ENCODE data around the gene EARS2. TPM values are rescaled to one million over a fixed set of nuclear protein-coding genes. Genes with fewer than 3 reads are reported as not detected.
"Not testable (repeated sequence)": the region's sequence is repeated elsewhere in the genome, so short reads cannot be mapped to it uniquely, and the experiment has no call there.

EARS2 gene
- total and polyA plus RNA-seq, 3 donors from 2014 or later = 32.3 to 76.7 (median 55.9) TPM

DNA sequence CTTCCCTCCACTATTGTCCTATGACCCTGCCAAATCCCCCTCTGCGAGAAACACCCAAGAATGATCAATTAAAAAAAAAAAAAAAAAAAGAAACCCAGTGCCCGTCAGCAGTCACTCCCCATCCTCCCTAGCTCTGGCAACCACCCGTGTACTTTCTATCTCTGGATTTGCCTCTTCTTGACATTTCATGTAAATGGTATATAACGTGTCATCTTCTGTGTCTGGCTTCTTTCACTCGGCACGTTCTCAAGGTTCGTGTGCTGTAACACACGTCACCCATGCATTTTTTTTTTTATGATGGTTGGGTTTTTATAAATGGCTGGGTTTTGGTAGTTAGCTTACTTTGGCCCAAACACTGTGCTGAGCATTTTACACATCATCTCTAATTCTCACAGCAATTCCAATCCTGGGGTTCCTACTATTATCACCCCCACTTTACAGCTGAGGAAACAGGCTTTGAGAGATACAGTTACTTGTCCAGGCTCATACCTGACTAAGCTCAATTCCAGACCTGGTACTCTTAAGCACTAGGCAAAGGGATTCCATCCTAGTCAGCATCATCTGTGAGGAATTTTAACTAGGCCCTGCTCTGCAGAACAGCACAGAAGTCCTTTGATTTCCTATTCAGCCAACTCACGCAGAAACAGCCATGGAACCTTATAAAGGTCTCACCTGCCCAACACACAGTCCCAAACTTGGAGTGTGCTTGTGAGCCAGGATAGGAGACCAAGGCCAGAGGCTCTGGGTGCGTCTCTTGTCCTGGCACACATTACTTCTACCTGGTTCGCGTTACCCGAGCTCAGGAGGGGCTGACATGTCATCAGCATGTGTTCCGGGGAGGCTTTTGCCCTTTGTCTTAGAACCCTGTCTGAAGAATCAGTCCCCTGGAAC is 27.3 kb upstream of the EARS2 start:
- intact Hi-C loops (cut with DNase I; ENCODE audit: low total_unique reads) = no loop called here
- Histone ChIP-seq H3K27ac (no peak overlapping the region), H3K4me1 (no peaks in the 10 kb centered on the region), H3K4me3 (no peak overlapping the region), H3K36me3 (ENCODE audit: low read depth, missing control alignments) (no peaks in the 10 kb centered on the region), H3K9me3 (no peaks in the 10 kb centered on the region), H3K27me3 (no peaks in the 10 kb centered on the region)
- WGBS, 2 donors = 83 to 93% methylated on average over 13 to 14 of the region's 14 CpGs
- TF ChIP-seq, protein P1, sequence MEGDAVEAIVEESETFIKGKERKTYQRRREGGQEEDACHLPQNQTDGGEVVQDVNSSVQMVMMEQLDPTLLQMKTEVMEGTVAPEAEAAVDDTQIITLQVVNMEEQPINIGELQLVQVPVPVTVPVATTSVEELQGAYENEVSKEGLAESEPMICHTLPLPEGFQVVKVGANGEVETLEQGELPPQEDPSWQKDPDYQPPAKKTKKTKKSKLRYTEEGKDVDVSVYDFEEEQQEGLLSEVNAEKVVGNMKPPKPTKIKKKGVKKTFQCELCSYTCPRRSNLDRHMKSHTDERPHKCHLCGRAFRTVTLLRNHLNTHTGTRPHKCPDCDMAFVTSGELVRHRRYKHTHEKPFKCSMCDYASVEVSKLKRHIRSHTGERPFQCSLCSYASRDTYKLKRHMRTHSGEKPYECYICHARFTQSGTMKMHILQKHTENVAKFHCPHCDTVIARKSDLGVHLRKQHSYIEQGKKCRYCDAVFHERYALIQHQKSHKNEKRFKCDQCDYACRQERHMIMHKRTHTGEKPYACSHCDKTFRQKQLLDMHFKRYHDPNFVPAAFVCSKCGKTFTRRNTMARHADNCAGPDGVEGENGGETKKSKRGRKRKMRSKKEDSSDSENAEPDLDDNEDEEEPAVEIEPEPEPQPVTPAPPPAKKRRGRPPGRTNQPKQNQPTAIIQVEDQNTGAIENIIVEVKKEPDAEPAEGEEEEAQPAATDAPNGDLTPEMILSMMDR (IDR thresholded peaks at IDR 0.05) = no peak
- TF ChIP-seq POLR2A (IDR thresholded peaks at IDR 0.05) = no peak
- DNase-seq = no peak

DNA sequence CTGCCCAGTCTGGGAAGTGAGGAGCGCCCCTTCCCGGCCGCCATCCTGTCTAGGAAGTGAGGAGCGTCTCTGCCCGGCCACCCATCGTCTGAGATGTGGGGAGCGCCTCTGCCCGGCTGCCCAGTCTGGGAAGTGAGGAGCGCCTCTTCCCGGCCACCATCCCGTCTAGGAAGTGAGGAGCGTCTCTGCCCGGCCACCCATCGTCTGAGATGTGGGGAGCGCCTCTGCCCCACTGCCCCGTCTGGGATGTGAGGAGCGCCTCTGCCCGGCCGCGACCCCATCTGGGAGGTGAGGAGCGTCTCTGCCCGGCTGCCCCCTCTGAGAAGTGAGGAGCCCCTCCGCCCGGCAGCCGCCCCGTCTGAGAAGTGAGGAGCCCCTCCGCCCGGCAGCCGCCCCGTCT is 26.1 kb upstream of the EARS2 start:
- H3K4me1 ChIP-seq; H3K36me3 ChIP-seq (ENCODE audit: low read depth, missing control alignments); DNase-seq; H3K27ac ChIP-seq; H3K27me3 ChIP-seq; H3K4me3 ChIP-seq; H3K9me3 ChIP-seq; intact Hi-C loops (cut with DNase I; ENCODE audit: low total_unique reads): not testable (repeated sequence)
- 94% methylated on average over 26 of the region's 30 CpGs; no CpG with 5 or more reads in 1 of the 2 donors for WGBS, 2 donors

DNA sequence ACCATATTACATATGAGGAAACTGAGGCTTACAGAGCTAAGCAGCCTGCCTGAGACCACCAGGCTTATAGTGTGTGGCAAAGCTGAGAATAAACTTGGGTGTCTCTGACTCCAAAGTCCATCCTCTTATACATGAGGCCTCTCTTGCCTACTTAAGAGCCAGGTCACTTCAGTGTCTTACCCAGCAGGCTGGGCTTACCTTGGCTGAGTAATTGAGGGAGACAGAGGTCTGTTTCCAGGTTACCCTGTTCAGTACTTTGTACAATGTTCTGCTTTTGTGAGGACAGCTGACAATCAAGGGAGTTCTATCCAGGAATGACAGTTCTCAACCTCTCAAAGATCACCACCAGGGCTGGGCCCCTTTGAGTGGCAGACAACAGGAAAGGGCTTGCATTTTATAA is 24.6 kb upstream of the EARS2 start:
- no peak for TF ChIP-seq POLR2A (IDR thresholded peaks at IDR 0.05)
- TF ChIP-seq, protein P1 (IDR thresholded peaks at IDR 0.05) = no peak
- Histone ChIP-seq H3K4me3 (no peak overlapping the region), H3K4me1 (peaks cover 12% of the 10 kb centered on the region), H3K27ac (no peak overlapping the region), H3K27me3 (no peaks in the 10 kb centered on the region), H3K36me3 (ENCODE audit: low read depth, missing control alignments) (no peaks in the 10 kb centered on the region), H3K9me3 (no peaks in the 10 kb centered on the region)
- no peak for DNase-seq
- intact Hi-C loops (cut with DNase I; ENCODE audit: low total_unique reads) = no loop called here

DNA sequence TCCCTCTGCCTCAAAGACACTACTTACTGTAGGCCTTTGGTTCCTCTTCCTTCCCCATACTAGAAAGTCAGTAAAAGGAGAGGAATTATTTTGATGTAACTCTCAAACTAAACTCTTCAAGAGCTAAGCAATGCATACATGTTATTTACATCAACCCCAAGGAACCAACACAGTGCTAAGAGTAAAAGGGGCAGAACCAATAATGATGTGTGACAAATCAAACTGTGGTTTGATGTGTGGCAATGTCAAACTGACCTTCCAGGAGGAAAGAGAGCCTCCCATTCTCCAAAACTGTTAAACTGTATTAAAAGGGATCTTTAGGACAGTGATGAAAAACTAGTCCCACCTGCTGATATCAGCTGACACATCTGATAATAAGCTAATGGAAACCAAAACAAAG is 23.2 kb upstream of the EARS2 start:
- H3K9me3 ChIP-seq = no peaks in the 10 kb centered on the region
- TF ChIP-seq, protein P1 (IDR thresholded peaks at IDR 0.05) = no peak
- TF ChIP-seq POLR2A (IDR thresholded peaks at IDR 0.05) = no peak
- H3K4me1 ChIP-seq = peaks cover 12% of the 10 kb centered on the region
- DNase-seq = no peak
- no peaks in the 10 kb centered on the region for H3K36me3 ChIP-seq (ENCODE audit: low read depth, missing control alignments)
- H3K27ac ChIP-seq = no peak overlapping the region
- intact Hi-C loops (cut with DNase I; ENCODE audit: low total_unique reads) = no loop called here
- H3K27me3 ChIP-seq = no peaks in the 10 kb centered on the region
- H3K4me3 ChIP-seq = no peak overlapping the region

DNA sequence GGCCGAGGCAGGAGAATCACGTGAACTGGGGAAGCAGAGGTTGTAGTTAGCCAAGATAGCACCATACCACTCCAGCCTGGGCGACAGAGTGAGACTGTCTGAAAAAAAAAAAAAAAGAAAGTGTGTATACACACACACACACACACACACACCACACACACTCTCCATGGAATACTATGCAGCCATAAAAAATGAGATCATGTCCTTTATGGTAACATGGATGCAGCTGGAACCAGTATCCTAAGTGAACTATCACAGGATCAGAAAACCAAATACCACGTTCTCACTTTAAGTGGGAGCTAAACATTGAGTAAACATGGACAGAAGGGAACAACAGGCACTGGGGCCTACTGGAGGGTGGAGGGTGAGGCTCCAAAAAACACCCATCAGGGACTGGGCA is 22.2 kb upstream of the EARS2 start:
- no peaks in the 10 kb centered on the region for H3K36me3 ChIP-seq (ENCODE audit: low read depth, missing control alignments)
- H3K4me1 ChIP-seq = peaks cover 12% of the 10 kb centered on the region
- H3K27me3 ChIP-seq = no peaks in the 10 kb centered on the region
- 80 to 88% methylated on average over 4 of the region's 4 CpGs for WGBS, 2 donors
- no peak for TF ChIP-seq POLR2A (IDR thresholded peaks at IDR 0.05)
- TF ChIP-seq, protein P1 (IDR thresholded peaks at IDR 0.05) = no peak
- no peaks in the 10 kb centered on the region for H3K9me3 ChIP-seq
- DNase-seq = no peak
- intact Hi-C loops (cut with DNase I; ENCODE audit: low total_unique reads) = no loop called here
- no peak overlapping the region for H3K27ac ChIP-seq
- H3K4me3 ChIP-seq = no peak overlapping the region
